A673 (cell line): Measurements from ENCODE around the gene TBCA. TPM values are rescaled to one million over a fixed set of nuclear protein-coding genes. Genes with fewer than 3 reads are reported as not detected.

Experiments
- BruUV-seq: library from RNA; stranded (reverse); fragments of 400-500 nt; replicated peaks from 2 replicates; lab custom pipeline; 2021; lab: Mats Ljungman, UMichigan
- CTCF ChIA-PET: fragments of 300-600 bp; sonication (Branson Sonifier 250); formaldehyde crosslinking; loops from one replicate; lab custom pipeline; 2022; ENCODE audit warnings: antibody characterized with exemption; lab: Charles Lee
- POLR2A ChIA-PET: fragments of 300-600 bp; sonication (Branson Sonifier 250); formaldehyde crosslinking; loops from one replicate; lab custom pipeline; 2022; ENCODE audit warnings: antibody characterized with exemption; ENCODE audit not compliant: low non-redundant PET; lab: Charles Lee
- DNase-seq: peaks from one replicate; pipeline ENCODE4 v3.0.0-alpha.2; 2015; ENCODE audit warnings: low spot score
- H3K27ac ChIP-seq: fragments of 200-600 bp; sonication (generic); 2 replicates; pipeline ENCODE4 v1.5.1; 2016; ENCODE audit warnings: mixed run types, low read depth, mild to moderate bottlenecking, mixed read lengths, antibody characterized with exemption, low read length; ENCODE audit not compliant: poor library complexity, severe bottlenecking
- H3K27me3 ChIP-seq: fragments of 200-600 bp; sonication (generic); replicated peaks from 2 replicates; pipeline ENCODE4 v1.6.1; 2017; ENCODE audit warnings: mixed run types, low read depth, mild to moderate bottlenecking, mixed read lengths, antibody characterized with exemption, low read length; ENCODE audit not compliant: insufficient read depth, poor library complexity
- H3K36me3 ChIP-seq: fragments of 200-600 bp; sonication (generic); 2 replicates; pipeline ENCODE4 v1.6.1; 2016; ENCODE audit warnings: mixed run types, mild to moderate bottlenecking, mixed read lengths, antibody characterized with exemption, low read length; ENCODE audit not compliant: insufficient read depth, poor library complexity, severe bottlenecking
- H3K4me1 ChIP-seq: fragments of 200-600 bp; sonication (generic); 2 replicates; pipeline ENCODE4 v1.6.1; 2017; ENCODE audit warnings: mixed run types, mild to moderate bottlenecking, mixed read lengths, antibody characterized with exemption, low read length; ENCODE audit not compliant: insufficient read depth, poor library complexity, severe bottlenecking
- H3K4me3 ChIP-seq: fragments of 200-600 bp; sonication (generic); 2 replicates; pipeline ENCODE4 v1.5.1; 2016; ENCODE audit warnings: low read depth, mixed run types, mild to moderate bottlenecking, mixed read lengths, low read length; ENCODE audit not compliant: poor library complexity, severe bottlenecking
- H3K9me3 ChIP-seq: fragments of 200-600 bp; sonication (generic); 2 replicates; pipeline ENCODE4 v1.6.1; 2016; ENCODE audit warnings: mixed run types, low read depth, mild to moderate bottlenecking, mixed read lengths, antibody characterized with exemption, low read length; ENCODE audit not compliant: poor library complexity, severe bottlenecking
- CTCF ChIP-seq: fragments of 300-800, 200-600 bp; sonication (generic); conservative IDR thresholded peaks from 2 replicates; pipeline ENCODE4 v1.5.1; 2017; ENCODE audit warnings: low read depth, mild to moderate bottlenecking, antibody characterized with exemption, low read length, moderate library complexity, mixed read lengths
- EZH2 ChIP-seq: fragments of 200-600 bp; sonication (generic); IDR thresholded peaks from 2 replicates; pipeline ENCODE4 v1.6.1; 2017; ENCODE audit warnings: borderline replicate concordance, low read depth, mild to moderate bottlenecking, mixed read lengths, antibody characterized with exemption, low read length; ENCODE audit not compliant: poor library complexity, severe bottlenecking
- intact Hi-C: fragments of 100-400 bp; cut with micrococcal nuclease; formaldehyde crosslinking; loops from one replicate; pipeline ENCODE4 v1.10.0; 2022; ENCODE audit not compliant: unreplicated experiment
- total RNA-seq: library from RNA; stranded (reverse); gene quantifications from 2 replicates; pipeline ENCODE4 v1.2.3, GENCODE V29; 2021

Gene TBCA
- total RNA-seq, 1 experiment from 2014 or later = 297 TPM

GRCh38 chr5:77642738-77643653 lies 133.1 kb downstream of the TBCA start:
- H3K4me1 ChIP-seq = no peaks in the 10 kb centered on the region
- POLR2A ChIA-PET = no interaction called here
- no peak overlapping the region for H3K27ac ChIP-seq
- no TSS peak for BruUV-seq
- peaks cover 99% of the 10 kb centered on the region for H3K27me3 ChIP-seq
- no peaks in the 10 kb centered on the region for H3K9me3 ChIP-seq
- CTCF ChIA-PET = interaction anchor here (0.6 to 0.7 kb wide), 2 partner anchors 823 to 908 kb away, joined by 3 to 4 read pairs; no protein-coding TSS in a partner anchor
- DNase-seq = no peak
- no peaks in the 10 kb centered on the region for H3K36me3 ChIP-seq
- no peak overlapping the region for H3K4me3 ChIP-seq
- intact Hi-C loops = no loop called here
- TF ChIP-seq EZH2 (no peak), CTCF (no peak)

DNA sequence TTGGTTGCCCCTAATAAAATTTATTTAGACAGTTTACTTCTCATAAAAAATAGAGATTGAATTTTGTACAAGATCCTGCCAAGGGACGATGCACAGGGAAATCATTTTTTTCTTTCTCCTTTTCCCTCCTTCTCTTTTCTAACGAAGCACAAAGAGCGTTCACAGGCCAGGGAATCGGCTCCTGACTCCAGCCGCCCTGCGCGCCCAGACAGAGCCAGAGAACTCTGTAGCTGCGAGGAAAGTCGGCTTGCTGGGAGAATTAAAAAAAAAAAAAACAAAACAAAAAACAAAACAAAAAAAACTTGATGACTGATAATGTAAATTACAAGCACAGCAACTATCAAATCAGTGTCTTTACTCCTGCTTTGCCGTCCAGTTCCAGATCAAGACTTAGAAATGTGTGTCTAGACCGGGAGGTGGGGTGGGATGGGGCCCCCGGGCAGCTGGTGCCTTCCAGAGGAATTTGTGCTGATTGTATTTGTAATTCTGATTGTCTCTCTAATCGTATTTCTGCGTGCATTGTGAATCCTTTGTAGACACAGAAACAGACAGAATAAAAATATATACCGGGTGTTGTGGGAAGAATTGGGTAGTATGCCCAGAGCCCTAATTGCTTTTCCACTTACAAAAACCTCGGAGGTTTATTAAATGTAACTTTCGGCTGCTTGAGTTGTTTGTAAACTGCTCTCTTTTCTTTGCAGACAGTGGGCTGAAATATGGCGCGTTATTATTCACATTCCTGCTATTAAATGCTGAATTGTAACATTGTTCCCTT lies 134.0 kb downstream of the TBCA start:
- H3K4me1 ChIP-seq = no peaks in the 10 kb centered on the region
- no peaks in the 10 kb centered on the region for H3K36me3 ChIP-seq
- intact Hi-C loops = no loop called here
- H3K27me3 ChIP-seq = peaks cover 99% of the 10 kb centered on the region
- H3K27ac ChIP-seq = no peak overlapping the region
- TF ChIP-seq EZH2 = no peak
- no peak for TF ChIP-seq CTCF
- no TSS peak for BruUV-seq
- H3K9me3 ChIP-seq = no peaks in the 10 kb centered on the region
- no peak overlapping the region for H3K4me3 ChIP-seq
- CTCF ChIA-PET = interaction anchor here (0.6 kb wide), 1 partner anchor 822 kb away, joined by 3 read pairs; no protein-coding TSS in a partner anchor
- no peak for DNase-seq
- POLR2A ChIA-PET = no interaction called here

- H3K36me3 ChIP-seq = no peaks in the 10 kb centered on the region
- POLR2A ChIA-PET = no interaction called here
- H3K4me1 ChIP-seq = no peaks in the 10 kb centered on the region
- no TSS peak for BruUV-seq
- TF ChIP-seq EZH2 = peak; percentile 75
- TF ChIP-seq CTCF = no peak
- peaks cover 99% of the 10 kb centered on the region for H3K27me3 ChIP-seq
- DNase-seq = no peak
- no peak overlapping the region for H3K27ac ChIP-seq
- no peaks in the 10 kb centered on the region for H3K9me3 ChIP-seq
- intact Hi-C loops = no loop called here
- H3K4me3 ChIP-seq = no peak overlapping the region
- CTCF ChIA-PET = no interaction called here
Observed at GRCh38 chr5:77641397-77641943, 134.7 kb downstream of the TBCA start.
